ENCODE data around the gene NEK5.
"Not testable (repeated sequence)": the region's sequence is repeated elsewhere in the genome, so short reads cannot be mapped to it uniquely, and the experiment has no call there.

Gene NEK5

GRCh38 chr13:52128714-52129700 lies at the start of gene NEK5:
Gene NEK5, minus strand, starts transcription at chr13:52129073. Its CDS starts 1,591 bp downstream, at chr13:52127482.
- TF ChIP-seq CTCF (IDR thresholded peaks at IDR 0.05; ENCODE audit: low read depth, low read length, missing control alignments): peak; percentile 63
- no peak for DNase-seq (ENCODE audit: low read depth)
- peak within 1 kb of the TSS; percentile 49 for H3K4me3 ChIP-seq (ENCODE audit: low read depth, low read length)

- no peak for TF ChIP-seq CTCF (IDR thresholded peaks at IDR 0.05; ENCODE audit: low read depth, low read length, missing control alignments)
- DNase-seq (ENCODE audit: low read depth): no peak
- no peak overlapping the region for H3K4me3 ChIP-seq (ENCODE audit: low read depth, low read length)
Measured at GRCh38 chr13:52177276-52177675, 48.4 kb upstream of the NEK5 start.

GRCh38 chr13:52173970-52174369 lies 45.1 kb upstream of the NEK5 start:
- not testable (repeated sequence) for DNase-seq (ENCODE audit: low read depth); H3K4me3 ChIP-seq (ENCODE audit: low read depth, low read length)

GRCh38 chr13:52173373-52173772 lies 44.5 kb upstream of the NEK5 start:
- TF ChIP-seq CTCF (IDR thresholded peaks at IDR 0.05; ENCODE audit: low read depth, low read length, missing control alignments): no peak
- no peak for DNase-seq (ENCODE audit: low read depth)
- H3K4me3 ChIP-seq (ENCODE audit: low read depth, low read length): no peak overlapping the region

- DNase-seq (ENCODE audit: low read depth): not testable (repeated sequence)
Measured at GRCh38 chr13:52171686-52172085, 42.8 kb upstream of the NEK5 start.

GRCh38 chr13:52170828-52171391 lies 42.0 kb upstream of the NEK5 start:
- DNase-seq (ENCODE audit: low read depth): not testable (repeated sequence)

More at GRCh38 chr13:52171686-52172085, 42.8 kb upstream of the NEK5 start:
- not testable (repeated sequence) for H3K4me3 ChIP-seq (ENCODE audit: low read depth, low read length)

GRCh38 chr13:52169839-52170238 lies 41.0 kb upstream of the NEK5 start:
- no peak for DNase-seq (ENCODE audit: low read depth)
- no peak for TF ChIP-seq CTCF (IDR thresholded peaks at IDR 0.05; ENCODE audit: low read depth, low read length, missing control alignments)

More at GRCh38 chr13:52170828-52171391, 42.0 kb upstream of the NEK5 start:
- H3K4me3 ChIP-seq (ENCODE audit: low read depth, low read length): not testable (repeated sequence)

GRCh38 chr13:52165411-52165810 lies 36.5 kb upstream of the NEK5 start:
- no peak for TF ChIP-seq CTCF (IDR thresholded peaks at IDR 0.05; ENCODE audit: low read depth, low read length, missing control alignments)
- no peak overlapping the region for H3K4me3 ChIP-seq (ENCODE audit: low read depth, low read length)
- no peak for DNase-seq (ENCODE audit: low read depth)

More at GRCh38 chr13:52169839-52170238, 41.0 kb upstream of the NEK5 start:
- no peak overlapping the region for H3K4me3 ChIP-seq (ENCODE audit: low read depth, low read length)

Measured in GM12864 (cell line).